Esophagus muscularis mucosa (tissue), 3 donors: Measurements from ENCODE around the gene GRM4.

Experiments
- POLR2A ChIP-seq: fragments of 450-650 bp; IDR thresholded peaks from one replicate; pipeline ENCODE4 v1.6.1; 2017; ENCODE audit warnings: antibody characterized with exemption, moderate library complexity, mild to moderate bottlenecking, low read depth
- TF ChIP-seq, protein P1 (sequence below), 3 experiments: fragments of 200-600 bp in 2 of 3; fragments of 450-650 bp in 1 of 3; sonication (generic) in 2 of 3; IDR thresholded peaks; one replicate each; pipeline ENCODE4 v1.5.1; 2017 to 2019; ENCODE audit warnings: antibody characterized with exemption in 3 of 3, mild to moderate bottlenecking in 2 of 3, moderate library complexity in 1 of 3

DNA sequence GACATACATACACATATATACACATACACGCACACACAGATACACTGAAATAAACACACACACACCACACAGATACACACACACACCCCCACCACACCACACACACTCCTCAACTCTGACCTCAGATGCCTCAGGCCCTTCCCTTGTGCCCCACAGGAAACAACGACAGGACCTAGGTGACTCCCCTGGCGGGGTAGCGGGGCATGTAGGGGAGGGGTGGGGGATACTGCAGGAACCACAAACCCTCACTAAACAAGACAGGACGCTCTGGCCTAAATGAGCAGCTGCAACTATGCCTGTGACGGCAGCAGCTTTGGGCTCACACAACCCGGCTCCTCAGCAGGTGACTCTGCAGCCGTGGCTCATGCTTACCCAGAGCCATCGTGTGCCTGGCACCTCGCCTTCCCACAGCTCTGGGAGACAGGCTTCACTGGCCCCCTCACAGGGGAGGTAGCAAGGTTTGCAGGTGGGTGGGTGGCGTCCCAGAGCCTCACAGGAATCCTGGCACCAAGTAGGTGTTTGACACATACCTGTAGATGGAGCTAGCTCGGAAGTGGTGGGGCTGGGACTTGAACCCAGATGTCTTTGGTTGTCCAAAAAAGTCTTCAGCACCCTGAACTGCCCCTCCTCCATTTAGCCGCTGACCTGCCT lies 100.8 kb downstream of the GRM4 start:
- TF ChIP-seq POLR2A = no peak
- TF ChIP-seq, protein P1, sequence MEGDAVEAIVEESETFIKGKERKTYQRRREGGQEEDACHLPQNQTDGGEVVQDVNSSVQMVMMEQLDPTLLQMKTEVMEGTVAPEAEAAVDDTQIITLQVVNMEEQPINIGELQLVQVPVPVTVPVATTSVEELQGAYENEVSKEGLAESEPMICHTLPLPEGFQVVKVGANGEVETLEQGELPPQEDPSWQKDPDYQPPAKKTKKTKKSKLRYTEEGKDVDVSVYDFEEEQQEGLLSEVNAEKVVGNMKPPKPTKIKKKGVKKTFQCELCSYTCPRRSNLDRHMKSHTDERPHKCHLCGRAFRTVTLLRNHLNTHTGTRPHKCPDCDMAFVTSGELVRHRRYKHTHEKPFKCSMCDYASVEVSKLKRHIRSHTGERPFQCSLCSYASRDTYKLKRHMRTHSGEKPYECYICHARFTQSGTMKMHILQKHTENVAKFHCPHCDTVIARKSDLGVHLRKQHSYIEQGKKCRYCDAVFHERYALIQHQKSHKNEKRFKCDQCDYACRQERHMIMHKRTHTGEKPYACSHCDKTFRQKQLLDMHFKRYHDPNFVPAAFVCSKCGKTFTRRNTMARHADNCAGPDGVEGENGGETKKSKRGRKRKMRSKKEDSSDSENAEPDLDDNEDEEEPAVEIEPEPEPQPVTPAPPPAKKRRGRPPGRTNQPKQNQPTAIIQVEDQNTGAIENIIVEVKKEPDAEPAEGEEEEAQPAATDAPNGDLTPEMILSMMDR (IDR thresholded peaks at IDR 0.05) = no peak
